ENCODE measurements around the gene ACAP3.

GRCh38 chr1:1272341-1273208 lies 35.2 kb downstream of the ACAP3 start:
- no peak for TF ChIP-seq POLR2AphosphoS5 (IDR thresholded peaks at IDR 0.05; ENCODE audit: borderline replicate concordance, low read depth, low read length)
- TF ChIP-seq EZH2 (IDR thresholded peaks at IDR 0.05) = no peak
- TF ChIP-seq FOXP2 (optimal IDR thresholded peaks at IDR 0.05; ENCODE audit: control extremely low read depth, extremely low read length, insufficient read depth) = no peak
